ENCODE measurements around the gene CEP164.

CEP164 gene

DNA sequence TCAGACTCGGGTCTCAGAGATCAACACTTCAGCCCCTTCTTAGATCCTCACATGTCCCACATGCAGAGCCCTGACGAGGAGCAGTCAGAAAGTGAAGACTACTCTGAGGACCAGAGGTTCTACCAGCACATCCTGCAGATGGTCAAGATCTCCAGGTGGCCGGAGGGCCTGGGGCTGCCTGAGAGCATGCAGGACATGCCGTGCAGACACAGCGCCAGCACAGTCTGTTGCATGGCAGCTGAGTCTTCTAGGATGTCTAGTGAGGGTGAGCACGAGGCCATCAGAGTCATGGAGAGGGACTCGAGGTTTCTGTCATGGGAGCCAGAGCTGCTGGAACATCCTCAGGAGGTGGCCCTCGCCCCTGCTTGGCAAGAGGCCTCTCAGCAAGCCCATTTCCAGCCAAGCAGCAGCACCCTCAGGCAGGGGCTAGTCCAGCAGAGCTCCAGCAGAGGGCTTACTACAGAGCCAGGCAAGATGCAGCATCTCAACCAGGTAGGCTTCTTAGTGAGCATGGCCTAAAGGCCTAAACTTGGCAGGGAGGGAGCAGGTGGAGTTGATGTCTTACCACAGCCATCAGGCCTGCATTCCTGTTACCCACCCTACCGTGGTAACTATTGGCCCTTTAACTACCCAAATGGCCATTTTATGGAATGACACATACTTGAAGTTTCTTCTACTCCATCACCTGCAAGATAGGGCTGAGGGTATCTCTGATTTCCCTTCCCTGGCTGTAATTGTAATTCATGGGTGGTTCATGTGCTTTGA, 28.7 kb downstream of the CEP164 start:
- DNase-seq (ENCODE audit: low read depth in 2 of 3, low spot score in 1 of 3): no peak

DNA sequence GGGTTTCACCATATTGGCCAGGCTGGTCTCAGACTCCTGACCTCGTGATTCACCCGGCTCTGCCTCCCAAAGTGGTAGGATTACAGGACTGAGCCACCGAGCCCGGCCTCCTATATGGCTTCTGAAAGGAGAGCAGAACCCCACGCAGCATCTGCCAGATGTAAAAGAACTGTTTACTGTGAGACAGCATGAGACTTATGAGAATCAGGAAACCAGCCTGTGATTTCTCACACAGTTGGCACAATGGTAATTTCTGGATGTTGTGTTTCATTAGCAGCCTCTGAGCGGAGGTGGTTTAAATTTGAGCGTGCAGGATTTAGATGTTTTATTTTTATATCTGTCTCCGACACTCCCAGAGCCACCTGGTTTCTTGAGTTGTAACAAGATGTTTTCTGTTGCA, 33.8 kb downstream of the CEP164 start:
- no peak for DNase-seq (ENCODE audit: low read depth in 2 of 3, low spot score in 1 of 3)

DNA sequence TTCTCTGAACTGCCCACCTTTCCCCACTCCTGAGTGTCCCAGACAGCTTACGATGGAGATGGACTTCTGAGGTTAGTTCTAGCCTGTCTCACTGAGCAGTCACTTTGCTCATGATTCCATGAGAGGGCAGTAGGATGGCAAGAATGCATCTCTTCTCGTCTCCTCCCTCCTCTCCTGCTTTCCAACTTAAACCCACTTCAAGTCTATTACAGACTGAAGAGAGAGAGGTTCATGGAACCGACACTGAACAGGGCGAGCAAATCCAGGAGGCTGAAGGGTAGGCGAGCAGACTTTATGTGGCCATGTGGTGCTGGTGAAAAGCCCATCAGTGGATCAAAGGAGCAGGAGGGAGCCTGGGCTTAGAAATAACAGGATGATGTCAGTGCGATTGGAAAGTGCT, 38.6 kb downstream of the CEP164 start:
- DNase-seq (ENCODE audit: low read depth in 2 of 3, low spot score in 1 of 3): no peak

DNA sequence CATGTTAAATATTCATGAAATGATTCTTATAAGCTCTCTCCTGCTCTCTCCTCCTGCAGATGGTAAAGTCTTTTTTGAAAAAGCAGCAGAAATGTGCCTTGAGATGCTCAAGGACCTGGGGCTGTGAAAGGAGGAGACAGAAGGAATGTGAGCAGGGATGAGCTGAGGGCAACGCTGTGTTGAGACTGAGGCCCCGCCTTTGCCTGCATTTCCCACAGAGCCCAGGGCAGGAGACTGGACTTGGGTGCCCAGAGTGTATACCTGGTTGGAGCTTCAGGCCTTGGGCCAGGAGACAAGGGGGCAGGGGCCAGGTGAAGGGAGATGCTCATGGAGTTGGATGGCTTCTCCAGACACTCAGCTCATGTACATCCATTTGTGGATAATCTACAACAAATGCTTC, 39.2 kb downstream of the CEP164 start:
- DNase-seq (ENCODE audit: low read depth in 2 of 3, low spot score in 1 of 3): no peak

DNA sequence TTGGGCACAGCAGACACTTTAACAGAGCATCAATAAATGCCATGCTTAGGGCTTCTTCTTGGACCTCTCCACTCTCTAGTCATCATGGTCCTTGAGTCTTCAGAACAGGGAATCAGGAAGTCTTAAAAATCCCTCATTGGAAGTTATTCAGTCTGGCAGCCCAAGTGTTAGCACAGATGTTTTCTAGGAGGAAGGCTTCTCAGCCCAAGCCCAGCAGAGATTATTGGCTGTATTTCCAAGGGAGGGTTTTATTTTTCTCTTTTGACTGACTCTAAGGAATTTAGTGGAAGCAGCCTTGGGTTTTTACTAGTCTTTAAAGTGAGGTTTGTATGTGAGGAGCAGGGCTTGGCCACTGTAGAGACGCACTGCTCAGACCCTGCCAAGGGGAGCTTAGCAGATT, 41.9 kb downstream of the CEP164 start:
- no peak for DNase-seq (ENCODE audit: low read depth in 2 of 3, low spot score in 1 of 3)

DNA sequence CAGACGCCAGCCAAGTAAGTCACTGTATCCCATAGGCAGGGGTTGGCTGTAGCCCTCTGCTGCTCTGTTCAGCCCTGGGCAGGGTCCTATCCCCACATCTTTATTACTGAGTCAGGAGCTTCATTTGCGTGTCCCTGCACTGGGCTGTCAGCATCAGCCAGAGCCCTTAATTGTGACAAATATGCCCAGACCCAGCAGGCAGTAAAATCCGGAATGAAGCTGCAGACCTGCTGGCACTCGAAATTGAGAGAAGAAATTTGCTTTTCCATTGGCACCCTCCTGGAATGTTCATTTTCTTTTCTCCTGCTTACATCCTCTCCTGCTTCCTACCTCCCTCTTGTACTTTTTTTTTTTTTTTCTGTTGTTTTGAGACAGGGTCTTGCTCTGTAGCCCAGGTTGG, 43.8 kb downstream of the CEP164 start:
- no peak for DNase-seq (ENCODE audit: low read depth in 2 of 3, low spot score in 1 of 3)

DNA sequence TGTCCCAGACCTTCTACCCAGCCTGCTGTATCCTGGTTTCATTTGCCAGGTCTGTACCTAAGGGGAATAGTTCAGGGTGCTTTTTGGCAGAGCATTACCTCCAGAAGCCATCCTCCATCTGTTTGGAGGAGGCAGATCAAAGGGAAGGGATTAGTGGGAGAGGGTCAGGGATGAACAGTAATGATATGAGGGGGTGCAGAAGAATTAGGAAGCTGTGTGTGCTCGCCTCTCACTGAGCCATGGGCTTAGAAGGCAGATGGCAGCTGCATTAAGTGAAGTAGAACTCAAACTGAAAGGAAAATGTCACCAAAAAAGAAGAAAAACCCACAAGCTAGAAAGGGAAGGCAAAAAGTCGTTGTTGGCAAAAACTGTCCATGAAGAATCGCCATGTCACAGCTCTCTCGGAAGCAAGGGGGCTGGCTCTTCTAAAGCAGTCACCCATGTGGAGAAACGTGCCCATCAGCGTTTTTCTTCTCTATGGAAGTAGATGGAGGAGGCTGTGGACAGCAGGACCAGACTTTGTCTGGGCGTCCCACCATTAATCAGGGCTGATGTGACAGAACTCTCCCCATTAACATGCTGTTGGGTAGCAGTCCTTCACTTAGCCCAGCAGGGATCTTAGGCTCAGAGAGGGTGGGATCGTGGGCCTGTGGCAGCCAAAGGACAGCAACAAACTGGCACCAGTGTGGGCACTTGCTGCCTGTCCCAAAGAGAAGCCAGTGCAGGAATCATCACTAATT, 46.8 kb downstream of the CEP164 start:
- no peak for DNase-seq (ENCODE audit: low read depth in 2 of 3, low spot score in 1 of 3)

DNA sequence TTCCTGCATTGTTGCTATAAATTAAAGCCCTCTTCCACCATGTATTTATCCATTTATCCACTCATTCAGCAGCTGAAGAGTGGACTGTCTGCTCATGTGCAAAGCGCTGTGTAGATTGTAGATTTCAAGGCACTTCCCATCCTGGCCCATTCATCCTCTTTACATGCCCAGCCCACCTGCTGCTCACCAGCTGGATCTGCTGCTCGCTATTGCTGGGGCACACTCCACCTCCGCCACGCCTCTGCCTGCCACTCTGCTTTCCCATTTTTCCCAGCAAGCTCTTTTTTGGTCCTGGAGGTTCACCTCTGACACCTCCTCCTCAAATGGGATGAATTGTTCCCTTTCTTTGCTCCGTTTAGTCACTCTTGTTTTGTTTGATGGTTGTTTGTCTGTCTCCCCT, 48.3 kb downstream of the CEP164 start:
- DNase-seq (ENCODE audit: low read depth in 2 of 3, low spot score in 1 of 3): no peak

DNA sequence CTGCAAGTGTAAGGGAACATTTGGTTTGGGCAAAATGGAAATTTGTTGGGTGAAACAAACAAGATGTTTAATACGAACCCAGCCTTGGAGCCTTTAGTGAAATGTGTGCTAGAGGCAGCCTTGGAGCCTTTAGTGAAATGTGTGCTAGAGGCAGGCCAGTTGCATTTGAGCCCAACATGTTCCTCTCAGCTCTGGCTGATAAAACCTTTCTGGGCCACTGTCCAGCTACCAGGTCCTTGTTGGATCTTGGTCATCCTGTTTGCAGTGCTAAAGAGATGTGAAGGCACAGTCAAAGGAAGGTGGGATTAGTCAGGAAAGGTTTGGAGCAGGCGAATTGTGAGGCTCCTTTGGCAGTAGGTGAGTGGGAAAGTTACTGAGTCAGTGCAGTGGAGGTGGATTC, 48.9 kb downstream of the CEP164 start:
- DNase-seq (ENCODE audit: low read depth in 2 of 3, low spot score in 1 of 3): no peak

DNA sequence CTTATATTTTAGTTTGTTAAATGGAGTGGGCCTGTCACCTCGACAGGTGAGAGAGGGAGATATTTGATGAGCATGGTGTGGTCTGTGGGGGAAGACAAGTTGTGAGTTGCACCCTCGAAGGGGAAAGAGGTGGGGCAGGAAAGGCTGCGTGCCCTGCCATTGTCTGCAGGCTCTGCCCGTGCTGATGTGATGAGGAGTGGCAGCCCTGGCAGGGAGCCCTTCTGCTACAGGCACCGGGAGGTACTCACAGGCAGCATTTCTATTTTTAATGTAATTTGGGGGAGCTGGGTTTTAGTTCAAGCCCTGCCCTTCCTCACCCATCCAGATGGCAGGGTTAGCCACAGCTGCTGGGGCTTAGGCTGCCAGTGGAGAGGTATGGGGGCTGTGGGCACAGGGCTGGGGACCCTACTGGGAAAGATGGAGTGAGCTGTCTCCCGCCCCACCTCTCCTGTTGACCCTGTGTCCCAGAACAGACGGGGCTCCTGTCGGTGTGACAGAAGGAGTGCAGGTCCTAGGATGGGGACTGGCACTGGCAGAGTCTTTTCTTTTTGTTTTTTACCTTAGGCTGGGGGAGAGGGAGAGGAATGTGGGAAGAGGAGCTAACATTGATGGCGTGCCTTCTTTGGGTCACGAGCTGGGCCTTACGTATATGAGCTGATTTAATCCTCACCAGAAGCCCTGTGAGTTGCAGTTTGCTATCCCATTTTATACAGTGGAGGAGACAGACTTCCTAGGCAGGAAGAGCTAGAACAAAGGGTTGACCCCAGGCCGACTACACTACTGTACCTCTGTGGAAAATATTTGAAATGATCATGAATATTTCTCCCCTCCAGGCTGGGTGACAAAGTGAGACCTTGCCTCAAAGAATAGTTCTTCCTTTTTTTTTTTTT, 51.6 kb downstream of the CEP164 start:
- DNase-seq (ENCODE audit: low read depth in 2 of 3, low spot score in 1 of 3): no peak

DNA sequence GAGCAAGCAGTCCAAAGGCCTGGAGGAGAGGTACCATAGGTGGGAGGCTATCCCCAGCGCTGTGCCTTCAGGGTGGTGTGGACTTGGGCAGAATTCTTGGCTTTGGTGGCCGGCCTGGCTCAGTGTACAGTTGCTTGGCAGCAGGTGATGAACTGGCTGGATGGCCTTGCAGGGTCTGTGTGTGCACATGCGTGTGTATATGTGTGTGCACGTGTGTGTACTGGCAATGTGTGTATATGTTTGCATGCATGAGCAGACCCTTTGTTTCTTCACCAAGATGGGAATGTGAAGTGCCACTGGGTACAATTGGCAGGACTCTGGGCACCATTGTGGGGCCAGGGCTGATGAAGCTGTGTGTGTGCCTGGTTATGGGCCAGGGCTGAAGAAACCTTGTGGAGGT, 53.0 kb downstream of the CEP164 start:
- DNase-seq (ENCODE audit: low read depth in 2 of 3, low spot score in 1 of 3): no peak

DNA sequence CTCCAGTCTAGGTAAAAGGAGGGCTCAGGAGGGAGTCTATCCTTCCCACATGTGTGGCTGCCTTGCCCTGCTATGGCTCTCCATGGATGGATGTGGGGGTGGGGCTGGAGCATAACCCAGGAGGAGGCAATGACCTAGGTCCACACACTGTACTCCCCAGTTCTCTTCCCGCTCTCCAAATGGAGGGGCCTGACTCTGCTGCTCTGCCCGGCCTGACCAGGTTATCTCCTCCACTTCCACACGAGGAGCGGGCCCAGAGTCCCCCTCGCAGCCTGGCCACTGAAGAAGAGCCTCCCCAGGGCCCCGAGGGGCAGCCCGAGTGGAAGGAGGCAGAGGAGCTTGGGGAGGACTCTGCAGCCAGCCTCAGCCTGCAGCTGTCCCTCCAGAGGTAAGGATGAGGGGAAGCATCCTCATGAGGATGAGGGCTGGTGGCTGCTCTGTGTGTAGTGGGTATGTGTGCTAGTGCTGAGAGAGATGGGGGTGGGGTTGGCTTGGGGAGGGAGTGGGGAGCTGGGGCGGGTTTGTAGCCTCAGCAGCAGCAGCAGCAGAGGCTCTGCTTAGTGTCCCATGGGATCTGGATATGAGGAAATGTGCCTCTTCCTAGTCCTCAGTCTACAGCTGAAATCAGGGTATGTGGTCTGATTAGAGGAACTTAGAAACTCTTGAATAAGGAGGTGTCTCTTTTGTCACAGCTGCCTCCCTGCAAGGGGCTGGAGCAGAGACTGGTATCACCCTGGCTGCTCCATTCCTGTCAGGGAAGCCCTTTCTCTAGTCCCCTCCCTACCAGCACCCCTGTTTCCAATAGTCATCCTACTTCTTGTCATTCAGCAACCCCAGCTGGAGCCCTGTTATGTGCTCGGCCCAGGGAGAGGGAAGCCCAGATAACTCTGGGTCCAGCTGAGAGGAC, 54.1 kb downstream of the CEP164 start:
- DNase-seq (ENCODE audit: low read depth in 2 of 3, low spot score in 1 of 3): no peak

DNA sequence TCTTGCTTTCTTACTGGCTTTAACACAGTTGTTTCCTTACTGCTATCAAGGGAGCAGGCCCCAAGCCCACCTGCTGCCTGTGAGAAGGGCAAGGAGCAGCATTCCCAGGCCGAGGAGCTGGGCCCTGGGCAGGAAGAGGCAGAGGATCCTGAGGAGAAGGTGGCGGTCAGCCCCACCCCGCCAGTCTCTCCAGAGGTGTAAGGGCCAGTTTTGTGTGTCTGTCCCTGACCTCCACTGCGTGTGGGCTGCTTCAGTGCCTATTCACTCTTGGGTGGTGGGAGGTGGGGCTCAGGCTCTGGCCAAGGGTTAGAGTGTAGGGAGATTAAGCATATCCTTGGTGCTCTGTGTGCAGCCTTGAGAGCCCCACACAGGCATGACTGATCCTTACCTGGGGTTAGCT, 55.1 kb downstream of the CEP164 start:
- DNase-seq (ENCODE audit: low read depth in 2 of 3, low spot score in 1 of 3): no peak

DNA sequence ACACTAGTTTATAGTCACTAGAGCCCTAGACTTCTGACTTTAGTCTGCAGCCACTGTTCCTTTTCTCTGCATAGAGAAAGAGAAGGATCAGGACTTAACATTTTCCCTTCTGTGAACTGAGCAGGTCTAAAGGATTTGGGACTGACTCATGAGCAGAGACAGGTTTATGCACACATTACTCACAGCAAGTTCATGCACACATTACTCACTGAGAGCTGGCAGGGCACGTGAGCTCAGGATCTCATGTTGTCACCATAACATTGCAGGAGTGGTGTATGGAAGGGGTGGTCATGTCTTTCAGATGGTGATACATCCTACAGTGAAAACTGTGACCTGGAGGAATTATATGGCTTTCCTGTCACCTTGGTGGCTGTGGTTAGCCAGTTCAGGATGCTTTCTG, 56.4 kb downstream of the CEP164 start:
- no peak for DNase-seq (ENCODE audit: low read depth in 2 of 3, low spot score in 1 of 3)

DNA sequence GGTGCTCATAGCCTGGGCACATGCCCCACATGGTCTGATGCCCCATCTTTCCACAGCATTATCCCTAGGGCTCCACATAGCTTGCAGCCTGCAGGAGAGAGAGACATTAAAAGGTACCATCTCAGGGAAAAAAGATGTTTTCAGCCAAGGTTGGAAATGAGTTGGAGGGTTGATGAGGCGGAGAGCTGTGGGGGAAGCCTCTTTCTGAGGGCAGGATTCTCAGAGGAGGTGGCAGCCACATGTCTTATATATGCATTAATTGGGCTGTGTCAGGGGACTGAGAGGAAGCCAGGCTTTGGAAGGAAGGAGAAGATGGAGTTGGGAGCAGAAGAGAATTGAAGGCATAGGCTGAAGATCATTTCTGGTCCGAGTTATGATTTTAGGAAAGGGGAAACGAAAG, 57.8 kb downstream of the CEP164 start:
- DNase-seq (ENCODE audit: low read depth in 2 of 3, low spot score in 1 of 3): no peak

DNA sequence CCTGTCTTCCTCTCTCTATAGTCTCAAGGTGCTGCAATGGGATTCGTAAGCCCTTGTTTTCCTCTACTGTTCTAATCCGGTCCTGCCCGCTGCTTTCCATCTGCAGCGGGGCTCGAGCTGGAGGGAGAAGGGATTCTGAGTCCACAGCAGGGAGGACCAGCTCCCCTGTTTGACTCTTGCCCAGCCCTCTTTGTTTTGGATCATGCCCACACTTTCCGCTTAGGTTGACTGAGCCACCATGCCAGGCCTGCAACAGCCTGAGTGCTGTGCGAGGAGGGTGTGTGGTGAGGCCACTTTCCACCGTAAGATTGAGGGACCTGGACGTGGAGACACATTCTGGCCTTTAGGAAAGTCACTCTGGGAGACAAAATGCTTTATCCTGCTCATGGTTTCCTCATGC, 58.3 kb downstream of the CEP164 start:
- no peak for DNase-seq (ENCODE audit: low read depth in 2 of 3, low spot score in 1 of 3)

DNA sequence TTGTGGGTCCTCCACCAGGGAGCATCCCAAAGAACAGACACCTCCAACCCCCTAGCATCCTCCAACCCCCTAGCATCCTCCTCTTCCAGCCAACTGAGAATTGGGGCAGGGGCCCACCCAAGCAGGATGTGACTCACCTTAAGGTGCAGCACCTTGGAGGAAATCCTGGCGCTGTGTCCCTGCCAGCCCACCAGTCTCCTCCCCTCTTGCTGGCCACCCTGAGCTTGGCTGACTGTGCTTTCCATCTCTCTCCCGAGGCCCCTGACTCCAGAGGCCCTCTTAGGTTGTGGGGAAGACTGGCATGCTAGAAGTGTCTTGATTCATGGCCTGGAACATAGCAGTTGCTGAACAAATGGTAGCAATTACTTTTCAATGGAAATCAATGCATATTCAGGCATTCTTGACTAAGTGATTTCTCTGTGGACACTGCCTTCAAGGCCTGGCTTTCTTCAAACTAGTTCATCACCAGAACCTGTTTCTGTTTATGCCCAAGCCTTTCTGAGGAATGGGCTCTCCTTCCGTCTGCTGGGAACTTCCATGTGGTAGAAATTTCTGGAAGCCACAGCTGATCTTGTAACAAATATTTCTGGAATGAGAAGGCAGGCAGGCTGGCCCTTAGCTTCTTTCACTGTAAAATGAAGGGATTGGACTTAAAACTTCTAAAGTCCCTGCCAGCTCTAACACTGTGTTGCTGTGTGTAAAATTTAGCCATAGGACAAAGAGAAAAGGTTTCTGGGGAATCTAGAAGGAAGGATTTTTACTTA, 60.5 kb downstream of the CEP164 start:
- DNase-seq (ENCODE audit: low read depth in 2 of 3, low spot score in 1 of 3): no peak

DNA sequence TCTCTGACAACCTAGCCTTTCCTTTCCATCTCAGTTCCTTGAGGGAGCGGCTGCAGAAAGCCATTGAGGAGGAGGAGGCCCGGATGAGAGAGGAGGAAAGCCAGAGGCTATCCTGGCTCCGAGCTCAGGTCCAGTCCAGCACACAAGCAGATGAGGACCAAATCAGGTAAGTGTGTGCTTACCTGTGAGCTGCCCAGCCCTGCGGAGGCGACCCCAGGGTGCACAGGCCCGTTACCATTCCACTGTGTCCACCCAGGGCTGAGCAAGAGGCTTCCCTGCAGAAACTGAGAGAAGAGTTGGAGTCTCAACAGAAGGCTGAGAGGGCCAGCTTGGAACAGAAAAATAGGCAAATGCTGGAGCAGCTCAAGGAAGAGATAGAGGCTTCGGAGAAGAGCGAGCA, 63.1 kb downstream of the CEP164 start:
- DNase-seq (ENCODE audit: low read depth in 2 of 3, low spot score in 1 of 3): no peak

DNA sequence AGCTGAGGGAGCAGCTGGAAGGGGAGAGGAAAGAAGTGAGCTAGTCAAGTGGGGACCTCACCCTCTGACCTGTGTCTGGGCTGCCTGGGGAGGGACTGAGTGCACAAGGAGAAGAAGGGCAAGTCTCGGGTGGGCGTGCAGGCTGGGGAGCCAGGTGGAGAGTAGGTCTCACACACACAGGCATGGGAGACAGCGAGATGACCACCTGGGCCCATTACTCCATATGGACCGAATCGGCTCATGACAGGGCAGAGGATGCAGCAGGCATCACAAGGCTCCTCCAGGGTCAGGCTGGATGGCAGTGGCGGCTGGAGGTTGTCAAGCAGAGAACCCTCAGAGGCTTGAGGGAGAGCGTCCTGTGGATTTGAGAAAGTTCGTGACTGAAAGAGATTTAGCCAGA, 63.5 kb downstream of the CEP164 start:
- DNase-seq (ENCODE audit: low read depth in 2 of 3, low spot score in 1 of 3): no peak

DNA sequence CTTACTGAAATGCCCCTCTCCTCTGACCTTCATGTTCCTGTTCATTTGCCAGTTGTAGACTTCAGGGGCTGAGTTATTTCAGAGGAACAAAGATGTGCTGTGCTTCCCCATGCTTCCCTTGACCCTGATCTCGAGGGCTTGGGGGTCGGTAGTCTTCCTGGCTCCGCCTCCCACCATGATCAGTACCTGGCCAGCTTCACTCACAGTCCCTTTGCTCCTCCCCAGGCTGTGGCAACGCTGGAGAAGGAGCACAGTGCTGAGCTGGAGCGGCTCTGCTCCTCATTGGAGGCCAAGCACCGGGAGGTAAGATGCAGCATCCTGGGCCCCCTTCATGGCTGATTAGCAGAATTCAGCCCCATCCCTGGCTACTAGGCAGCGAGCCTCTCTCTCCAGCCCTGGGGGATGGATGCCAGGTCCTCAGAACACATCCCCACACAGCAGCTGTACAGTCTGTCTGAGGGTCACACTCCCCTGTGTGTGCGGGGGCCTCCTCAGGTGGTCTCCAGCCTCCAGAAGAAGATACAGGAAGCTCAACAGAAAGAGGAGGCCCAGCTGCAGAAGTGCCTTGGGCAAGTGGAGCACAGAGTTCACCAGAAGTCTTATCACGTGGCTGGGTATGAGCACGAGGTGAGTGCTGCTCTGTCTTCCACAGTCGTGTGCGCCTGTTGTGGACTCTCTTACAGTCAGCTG, 64.5 kb downstream of the CEP164 start:
- no peak for DNase-seq (ENCODE audit: low read depth in 2 of 3, low spot score in 1 of 3)
